Stimulated activated CD4-positive, alpha-beta T cell treated with anti-CD3 and anti-CD28 coated beads, Interleukin-4, amount 100 ng/mL, for 4 hours (primary cell): ENCODE data around the gene MRPL44.
A peak's percentile ranks its signal among the peaks of the same experiment; 100 is the strongest.

Source experiments
- DNase-seq, 2 experiments: peaks; one replicate each; pipeline ENCODE4 v3.0.0-alpha.2; 2020

The MRPL44 gene

DNA sequence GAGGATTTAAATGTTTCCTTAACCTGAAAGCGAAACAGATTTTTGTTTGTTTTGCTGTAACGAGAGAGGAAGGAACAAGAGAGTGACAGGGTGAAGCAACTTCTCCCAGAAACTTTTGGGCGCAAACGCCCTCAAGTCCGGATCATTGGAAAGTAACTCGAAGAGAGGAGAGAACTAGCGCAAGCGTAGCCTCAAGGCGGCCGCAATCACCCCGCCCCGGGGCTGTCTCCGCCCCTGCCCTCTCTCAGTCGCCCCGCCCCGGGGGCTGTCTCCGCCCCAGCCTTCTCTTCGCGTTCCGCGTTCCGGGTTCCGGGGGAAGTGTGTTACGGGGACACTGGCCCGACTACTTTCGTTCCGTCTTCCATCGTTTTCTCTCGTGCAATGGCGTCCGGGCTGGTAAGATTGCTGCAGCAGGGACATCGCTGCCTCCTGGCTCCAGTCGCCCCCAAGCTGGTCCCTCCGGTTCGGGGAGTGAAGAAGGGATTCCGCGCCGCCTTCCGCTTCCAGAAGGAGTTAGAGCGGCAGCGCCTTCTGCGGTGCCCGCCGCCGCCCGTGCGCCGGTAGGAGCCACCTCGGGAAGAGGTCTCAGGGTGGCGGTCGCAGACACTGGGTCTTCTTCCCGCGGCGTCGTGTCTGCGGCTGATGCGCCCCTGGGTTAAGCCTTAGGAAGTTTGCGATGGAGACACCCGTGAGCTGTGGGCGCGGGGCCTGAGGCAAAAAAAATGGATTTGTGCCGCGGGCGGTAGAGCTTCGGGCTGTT is at the start of gene MRPL44:
TSS of gene MRPL44 (plus strand) at position 372 of the 760 bp plus-strand sequence. CDS start at position 382, 10 bp downstream.
- peak; percentile 94 to 97 for DNase-seq

DNA sequence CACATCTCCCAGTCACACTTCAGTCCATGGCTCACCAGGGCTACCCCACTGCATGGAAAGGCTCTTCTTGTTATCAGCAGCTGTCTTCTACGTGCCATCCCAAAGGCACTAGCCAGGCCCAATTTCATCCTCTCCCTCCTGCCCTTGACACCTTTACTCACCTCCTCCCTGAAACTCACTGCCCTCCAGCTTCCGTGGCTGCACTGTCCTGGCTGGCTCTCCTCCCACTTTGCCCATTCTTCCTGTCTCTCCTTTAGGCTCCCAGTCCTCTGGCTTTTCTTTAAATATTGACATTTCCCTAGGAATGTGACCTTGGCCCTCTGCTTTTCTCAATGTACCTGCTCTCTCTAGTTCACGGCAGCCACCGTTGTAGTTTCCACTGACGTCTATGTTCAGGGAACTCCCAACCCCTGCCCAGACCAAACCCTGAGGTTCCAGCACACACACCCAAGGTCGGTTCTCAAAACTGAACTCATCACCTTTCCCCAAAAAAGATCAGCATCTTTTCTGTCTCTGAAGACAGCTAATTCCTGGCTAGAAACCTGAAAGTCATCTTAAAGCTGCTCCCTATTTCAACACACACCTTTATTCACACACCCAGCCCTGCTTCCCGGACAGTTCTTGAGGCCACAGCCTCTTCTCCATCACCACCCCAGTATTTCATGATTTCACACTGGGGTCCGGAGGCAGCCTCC is 48.8 kb upstream of the MRPL44 start:
- DNase-seq, result no peak

DNA sequence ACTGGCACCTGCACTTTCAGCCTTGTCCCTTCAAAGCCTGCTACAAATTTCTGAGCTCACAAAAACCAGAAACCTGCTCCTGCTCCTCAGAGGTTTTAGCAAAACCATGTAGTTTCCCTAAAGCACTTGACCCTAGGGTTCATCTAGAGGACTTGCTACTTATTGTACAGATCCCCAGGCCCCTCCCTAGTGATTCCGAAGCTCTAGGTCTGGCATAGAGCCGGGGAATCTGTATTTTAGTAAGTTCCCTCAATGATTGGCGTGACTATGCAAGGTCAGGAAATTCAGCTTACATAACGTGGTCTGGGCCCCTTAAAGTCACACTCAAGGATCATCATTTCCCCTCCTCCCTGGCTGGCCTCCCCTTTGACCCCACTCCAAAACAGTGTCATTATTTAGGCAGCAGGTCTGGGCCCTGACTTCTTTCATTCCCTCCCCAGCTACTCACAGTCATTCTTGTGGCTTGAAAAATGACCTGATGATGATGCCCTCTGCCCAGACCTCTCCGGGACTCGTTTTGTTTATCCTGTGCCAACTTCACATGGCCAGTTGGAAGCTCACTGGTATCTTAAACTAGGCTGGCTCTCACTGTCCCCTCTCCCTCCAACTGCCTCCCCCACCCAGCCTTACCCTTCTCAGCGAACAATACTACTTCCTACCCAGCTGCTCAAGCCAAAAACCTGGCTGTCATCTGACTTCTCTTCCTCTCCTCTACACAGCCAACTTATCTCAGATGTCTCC is 48.1 kb upstream of the MRPL44 start:
- no peak for DNase-seq

DNA sequence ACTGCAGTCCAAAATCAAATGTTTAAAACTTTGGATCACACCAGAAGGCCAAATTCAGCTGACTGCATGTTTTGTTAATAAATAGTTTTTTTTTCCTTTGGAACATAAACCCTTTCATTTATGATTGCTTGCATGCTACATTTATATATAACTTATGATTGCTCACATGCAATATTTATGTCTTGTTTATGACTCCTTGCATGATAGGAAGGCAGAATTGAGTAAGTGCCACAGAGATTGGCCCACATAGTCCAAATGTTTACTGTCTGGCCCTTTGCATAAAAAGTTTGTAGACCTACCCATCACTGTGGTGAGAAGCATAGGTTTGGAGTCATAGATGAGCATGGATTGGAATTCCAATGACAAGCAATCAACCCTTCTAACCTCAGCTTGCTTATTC is 42.9 kb upstream of the MRPL44 start:
- no peak for DNase-seq

DNA sequence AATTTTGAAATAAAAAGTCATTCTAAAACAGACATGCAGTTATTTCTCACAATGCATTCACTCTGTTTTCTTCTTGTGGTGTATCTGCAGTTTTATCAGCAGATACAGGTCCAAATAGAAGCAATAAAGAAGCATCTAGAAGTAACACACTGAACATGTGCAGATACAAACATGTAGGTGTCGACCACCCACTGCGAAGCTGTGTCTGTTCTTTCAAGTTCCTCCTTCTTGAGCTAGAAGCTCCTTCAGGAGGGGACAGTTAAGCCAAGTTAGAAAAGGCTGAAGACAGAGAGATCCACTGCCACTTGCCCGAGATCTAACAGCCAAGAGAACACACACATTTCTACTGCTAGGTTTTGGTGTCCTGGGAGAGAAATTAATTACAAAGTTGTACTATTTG is 42.2 kb upstream of the MRPL44 start:
- no peak for DNase-seq

DNA sequence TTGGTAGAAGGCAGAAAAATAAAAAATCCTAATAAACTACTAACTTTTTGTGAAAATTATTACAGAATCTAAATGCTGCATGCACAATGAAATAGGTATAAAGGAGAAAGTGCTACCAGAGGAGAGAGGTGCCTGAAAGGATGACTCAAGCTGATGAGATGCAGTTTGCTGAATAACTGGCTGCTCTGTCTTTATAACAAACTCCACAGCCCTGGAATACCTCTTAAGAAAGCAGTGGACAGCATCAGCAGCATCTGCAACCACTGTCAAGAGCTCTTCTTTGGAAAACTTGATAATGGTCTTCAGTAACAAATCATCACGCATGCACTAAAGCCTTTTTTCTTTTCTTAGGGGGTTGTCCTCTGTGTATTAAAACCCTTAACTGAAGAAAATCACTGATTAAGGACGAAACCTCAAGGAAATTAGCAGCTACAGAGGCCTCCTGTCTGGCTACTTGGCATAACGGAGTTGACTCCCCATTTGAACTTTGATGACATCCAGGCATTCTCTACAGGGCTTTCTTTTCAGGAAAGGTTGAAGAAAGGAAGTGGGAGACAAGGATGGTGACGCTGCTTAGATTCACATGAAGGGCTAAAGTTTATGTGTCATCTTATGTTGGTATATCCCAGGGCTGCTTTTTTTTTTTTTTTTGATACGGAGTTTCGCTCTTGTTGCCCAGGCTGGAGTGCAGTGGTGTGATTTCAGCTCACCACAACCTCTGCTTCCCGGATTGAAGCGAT is 40.9 kb upstream of the MRPL44 start:
- DNase-seq, result no peak

DNA sequence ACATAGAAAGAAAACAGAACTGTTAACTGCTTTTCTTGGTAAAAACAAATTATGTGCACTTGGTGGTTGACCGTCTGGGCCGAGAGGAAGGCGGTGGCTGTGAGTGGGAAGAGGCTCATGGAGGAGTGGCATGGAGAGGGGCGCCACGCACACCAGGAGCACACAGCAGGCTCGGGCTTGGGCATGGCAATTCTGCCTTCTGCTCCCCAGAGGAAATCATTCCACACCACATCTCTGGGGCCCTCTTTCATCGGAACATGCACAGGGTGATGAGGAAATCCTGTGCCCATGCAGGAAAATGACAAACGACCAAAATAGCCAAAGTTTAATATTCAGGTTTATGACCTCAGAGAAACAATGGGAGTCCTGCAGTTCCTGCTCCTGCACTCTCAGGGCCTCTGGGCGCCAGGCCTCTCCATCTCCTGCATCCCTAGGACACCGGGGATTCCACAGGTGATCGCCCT is 38.6 kb upstream of the MRPL44 start:
- no peak for DNase-seq

DNA sequence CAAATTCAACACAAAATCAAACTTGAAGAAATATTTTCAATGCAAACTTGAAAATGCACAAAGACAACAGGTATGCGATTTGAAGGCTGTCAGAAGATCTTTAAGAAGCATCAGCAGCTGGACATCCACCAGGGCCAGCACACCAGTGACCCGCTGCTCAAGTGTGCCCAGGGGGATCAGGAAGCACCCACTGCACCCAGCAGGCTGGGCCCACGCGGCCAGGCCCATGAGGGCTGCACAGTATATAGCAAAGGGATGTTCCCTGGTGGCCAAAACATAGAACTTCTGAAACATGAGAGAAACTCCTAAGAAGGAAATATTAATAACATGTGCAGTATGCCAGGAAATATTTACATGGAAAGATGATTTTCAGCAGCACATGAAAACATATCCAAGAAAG is 37.2 kb upstream of the MRPL44 start:
- no peak for DNase-seq

DNA sequence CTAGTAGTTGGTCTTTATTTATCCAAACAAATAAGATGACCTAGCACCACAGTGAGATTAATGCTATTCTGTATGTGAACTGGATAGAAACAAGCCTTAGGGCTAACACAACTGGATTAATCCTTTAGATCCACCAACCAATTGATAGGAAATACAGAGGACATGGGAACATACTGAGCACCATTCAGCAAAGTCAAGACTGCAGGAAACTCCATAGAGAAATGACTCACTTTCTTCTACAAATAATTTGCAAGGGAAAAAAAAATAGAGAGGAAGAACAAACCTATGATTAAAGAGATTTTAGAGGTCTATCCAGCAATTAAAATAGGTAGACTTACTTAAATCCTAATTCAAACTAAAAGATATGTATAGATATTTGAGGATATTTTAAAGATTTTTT is 36.1 kb upstream of the MRPL44 start:
- DNase-seq, result no peak

DNA sequence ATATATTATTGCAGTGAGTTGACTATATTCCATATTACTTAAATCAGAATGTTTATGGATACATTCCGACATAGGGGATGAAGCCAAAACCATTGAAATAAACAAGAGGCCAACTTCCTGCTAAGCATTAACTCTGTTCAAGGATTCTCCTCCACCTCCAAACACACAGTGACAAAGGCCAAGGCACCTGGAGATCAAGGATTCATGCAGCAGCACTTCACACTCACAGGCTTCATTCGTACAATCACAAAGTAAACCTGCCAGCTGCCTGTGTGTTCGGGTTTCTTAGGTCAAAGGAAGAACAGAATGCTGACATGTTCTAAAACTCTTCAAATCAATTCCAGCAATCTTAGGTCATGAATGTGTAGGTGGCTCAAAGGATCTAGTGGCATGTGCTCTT is 35.0 kb upstream of the MRPL44 start:
- no peak for DNase-seq

DNA sequence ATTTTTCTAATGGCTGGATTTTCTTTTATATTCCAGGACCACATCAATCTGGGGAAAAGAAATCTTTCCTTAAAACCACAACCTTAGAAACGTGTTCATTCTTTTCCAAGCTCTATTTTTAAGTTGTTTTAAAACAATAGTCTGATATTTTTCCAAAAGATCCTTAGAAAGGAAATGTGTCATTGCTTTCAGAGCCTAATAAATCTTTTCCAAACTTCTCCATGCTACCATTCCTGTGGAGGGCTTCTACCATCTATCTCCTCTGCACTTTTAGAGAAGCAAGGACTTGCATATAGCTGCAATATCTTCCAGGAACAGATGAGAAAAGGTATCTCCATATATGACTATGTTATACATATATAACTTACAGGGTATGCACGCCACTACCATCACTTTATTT is 33.3 kb upstream of the MRPL44 start:
- DNase-seq, result no peak

DNA sequence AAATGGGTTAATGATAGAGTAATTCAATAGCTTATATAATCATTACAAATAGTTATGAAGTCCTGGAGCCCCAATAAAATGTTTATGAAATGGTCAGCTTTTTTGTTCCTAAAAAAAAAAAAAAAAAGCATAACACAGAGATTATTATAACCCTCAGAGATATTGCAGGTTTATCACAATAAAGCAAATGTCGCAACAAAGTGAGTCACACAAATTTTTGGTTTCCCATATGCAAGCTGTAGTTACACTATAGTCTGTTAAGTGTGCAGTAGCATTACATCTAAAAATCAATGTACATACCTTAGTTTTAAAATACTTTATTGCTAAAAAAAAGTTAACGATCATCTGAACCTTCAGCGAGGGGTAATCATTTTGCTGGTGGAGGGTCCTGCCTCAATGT is 32.2 kb upstream of the MRPL44 start:
- DNase-seq, result no peak

DNA sequence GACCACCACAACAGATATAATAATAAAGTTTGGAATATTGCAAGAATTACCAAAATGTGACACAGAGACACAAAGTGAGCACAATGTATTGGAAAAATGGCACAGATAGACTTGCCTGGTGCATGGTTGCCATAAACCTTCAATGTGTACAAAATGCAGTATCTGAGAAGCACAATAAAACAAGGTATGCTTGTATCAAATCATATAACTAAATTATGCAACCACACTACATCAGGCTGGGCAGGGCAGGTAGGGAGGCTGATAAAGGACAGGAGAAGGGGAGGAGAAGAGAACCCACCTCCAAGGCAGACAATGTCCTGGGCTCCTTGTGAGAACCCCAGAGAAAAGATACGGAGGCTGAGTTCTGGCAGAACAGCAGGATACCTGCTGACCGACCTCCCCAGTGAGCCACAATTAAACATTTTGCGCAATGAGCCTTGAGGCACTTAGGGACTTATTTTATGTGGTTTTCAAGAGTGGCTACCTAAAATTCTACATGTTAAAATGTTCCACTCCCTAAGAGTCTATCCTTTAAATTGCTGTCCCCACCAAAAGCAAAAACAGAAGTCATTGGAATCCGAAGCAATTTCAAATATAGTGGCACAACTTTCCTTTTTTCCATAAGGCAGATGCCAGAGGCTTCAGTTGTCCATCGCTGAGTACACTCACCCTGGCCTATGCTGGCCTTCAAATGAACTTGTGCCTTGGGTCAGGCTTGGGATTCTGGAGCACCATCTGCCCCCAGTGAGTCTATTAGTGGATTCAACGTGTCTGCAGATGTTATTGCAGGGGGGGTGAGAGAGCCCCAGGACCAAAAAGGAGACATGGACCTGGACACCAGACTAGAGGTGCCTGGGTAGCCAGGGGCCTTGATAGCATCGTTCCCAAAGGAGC is 28.9 kb upstream of the MRPL44 start:
- DNase-seq, result no peak

DNA sequence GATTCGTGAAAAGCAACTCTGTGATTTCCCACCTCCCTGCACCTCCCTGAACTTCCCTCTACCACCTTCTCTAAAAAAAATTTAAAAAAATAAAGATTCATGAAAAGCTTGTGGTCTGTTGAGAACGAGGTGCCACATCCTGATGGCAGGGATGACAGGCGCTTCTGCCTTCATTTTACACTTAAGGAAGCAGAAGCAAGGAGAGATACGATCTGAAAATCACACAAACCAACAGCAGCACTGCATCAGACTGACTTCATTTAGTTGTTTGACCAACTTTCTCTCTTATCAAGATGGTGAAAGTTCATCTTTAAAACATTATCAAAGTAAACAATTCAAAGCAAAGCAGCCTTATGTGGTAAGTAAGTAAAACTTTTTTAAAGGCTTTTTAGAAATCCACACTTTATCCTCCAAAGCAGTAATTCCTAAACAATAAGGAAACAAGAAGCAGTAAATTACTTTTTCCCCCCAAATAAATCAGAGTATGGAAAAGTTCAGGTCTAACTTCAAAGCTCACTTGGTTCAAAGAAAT is 27.6 kb upstream of the MRPL44 start:
- DNase-seq, result no peak

DNA sequence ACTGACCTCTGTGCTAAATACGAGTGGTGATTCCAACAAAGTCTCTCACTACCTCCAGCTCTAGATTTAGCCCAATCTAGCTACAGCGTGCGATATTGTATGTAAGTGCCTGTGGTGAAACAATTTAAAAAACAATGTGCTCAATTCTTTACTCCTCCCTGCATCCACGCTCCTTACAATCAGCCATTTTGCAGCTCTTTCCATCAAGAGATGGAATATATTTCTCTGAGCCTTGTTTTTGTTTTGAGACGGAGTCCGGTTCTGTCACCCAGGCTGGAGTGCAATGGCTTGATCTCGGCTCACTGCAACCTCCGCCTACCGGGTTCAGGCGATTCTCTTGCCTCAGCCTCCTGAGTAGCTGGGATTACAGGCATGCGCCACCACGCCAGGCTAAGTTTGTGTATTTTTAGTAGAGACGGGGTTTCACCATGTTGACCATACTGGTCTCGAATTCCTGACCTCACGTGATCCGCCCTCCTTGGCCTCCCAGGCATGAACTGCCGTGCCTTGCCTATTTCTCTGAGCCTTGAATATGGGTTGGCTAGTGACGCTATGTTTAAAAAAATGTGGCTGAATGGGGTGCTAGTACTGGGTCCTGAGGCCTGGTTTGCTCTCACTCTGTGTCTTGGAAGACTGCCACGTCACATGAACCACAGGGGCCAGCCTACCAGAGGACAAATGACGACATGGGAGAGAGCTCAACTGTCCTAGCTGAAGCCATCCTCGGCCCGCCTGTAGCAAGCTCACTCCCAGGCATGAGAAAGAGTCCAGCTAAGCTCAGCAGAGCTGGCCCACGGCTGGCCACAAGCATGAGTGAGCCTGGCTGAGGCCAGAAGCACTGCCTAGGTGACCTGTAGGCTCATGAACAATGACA is 26.9 kb upstream of the MRPL44 start:
- DNase-seq, result no peak

DNA sequence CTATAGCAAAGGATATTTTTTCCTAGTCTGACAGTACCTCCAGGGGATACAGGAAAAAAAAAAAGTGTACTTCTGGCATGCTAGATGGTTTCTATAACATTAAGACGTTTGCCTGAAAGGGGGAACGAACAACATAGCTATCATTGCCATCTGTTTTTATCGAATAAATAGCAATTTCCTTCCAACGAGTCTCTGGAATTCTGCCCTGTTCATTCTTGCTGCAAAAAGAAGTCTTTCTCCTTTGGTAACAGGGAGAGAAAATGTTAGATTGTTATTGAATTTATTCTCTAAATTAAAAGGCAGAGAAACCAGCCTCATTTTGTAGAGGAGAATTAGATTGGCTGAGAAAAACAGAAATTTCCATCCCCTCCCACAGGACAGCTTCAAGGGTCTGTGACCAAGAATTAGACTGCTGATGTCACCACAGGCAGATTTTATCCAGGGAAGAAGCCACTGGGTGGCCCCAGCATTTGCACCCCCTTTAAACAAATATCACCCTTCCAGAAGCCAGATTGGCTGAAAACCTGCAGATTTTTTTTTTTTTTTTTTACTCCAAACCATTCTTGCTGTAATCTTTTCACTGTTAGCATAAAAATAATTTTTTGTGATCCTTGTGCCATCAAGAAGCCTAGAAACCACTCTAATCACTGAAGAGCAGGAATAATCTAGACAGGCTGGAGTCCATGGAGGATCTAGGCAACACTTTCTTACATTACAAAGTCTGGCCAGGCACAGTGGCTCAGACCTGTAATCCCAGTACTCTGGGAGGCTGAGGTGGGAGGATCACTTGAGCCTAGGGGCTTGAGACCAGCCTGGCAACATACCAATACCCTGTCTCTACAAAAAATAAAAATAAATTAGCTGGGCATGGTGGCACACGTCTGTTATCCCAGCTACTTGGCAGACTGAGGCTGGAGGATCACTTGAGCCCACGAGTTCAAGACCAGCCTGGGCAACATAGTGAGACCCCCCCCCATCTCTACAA is 24.2 kb upstream of the MRPL44 start:
- DNase-seq, result no peak

DNA sequence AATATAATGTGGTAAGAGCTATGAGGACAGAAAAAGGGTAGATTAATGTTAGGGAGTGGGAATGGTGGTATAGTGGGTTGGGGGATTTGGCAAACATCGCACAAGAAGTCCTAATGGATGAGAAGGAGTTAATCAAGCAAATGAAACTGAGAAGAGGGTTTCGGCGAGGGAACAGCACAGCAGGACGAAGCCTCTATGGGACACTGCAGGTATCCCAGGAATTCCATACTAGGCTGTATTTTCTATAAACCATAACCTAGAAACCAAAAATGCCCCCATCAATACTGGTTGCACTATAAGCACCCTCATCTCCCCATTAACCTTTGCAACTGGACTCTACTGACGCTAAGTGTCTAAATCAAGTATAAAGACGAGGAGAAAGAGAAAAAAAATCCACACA is 22.4 kb upstream of the MRPL44 start:
- no peak for DNase-seq

DNA sequence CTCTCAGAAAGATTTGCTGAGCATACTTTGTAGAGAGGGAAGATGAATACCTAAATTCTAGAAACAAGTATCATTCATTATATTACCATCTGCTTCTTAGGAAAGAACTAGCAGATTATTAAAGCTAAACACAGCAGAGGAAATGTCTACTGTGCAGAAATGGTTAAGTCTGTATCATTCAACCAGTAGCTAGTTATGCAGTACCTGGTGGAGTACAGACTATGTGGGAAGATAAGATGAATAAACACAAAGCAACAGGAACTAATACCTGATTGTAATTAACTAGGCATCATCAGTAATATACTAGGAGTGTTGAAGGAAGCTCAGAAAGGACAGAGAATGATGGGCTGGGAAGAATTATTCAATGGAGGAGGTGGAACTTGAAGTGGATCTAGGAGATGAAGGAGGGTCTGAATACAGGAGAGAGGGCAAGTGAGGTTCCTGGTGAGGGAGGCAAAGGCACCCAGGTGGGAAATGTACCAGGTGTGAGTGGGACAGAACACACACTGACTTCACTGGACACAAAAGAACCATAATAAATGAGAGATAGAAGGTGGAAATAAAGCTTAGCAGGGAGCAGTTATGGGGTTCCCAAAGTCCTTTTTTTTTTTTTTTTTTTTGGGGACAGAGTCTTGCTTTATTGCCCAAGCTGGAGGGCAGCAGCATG is 21.7 kb upstream of the MRPL44 start:
- DNase-seq, result no peak

DNA sequence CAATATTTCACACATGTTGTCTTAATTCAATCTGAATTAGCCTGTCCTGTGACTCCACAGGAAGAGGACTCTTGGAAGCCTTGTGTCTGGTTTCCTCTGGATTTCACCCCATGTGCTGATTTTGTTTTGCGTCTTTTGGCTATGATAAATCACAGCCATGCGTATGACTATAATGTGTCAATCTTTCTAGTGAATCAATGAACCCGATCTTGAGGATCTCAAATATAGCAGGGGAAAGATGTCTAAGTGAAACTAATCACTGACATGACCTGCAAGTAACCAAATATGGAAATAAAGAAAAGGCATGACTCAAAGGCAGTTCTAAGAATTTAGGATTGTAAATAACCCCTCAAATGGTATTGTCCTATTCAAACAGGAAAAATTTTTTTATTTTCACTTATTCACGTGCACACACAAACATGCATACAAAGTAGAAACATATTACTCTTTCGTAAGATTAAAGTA is 20.4 kb upstream of the MRPL44 start:
- DNase-seq, result no peak
